GM18858 (cell line): ENCODE results near the gene SOCS3.
"Not testable (repeated sequence)": the region's sequence is repeated elsewhere in the genome, so short reads cannot be mapped to it uniquely, and the experiment has no call there.

Experiments
- ATAC-seq: cut with Tn5 transposase; IDR thresholded peaks from one replicate; pipeline ENCODE4 v1.9.1; 2021; ENCODE audit not compliant: unreplicated experiment

Gene SOCS3

GRCh38 chr17:78332991-78333390 is 26.9 kb downstream of the SOCS3 start:
- no peak for ATAC-seq

GRCh38 chr17:78331355-78331754 is 28.5 kb downstream of the SOCS3 start:
- ATAC-seq = not testable (repeated sequence)

GRCh38 chr17:78330570-78331224 is 29.2 kb downstream of the SOCS3 start:
- ATAC-seq = no peak

- ATAC-seq = no peak
Observed at GRCh38 chr17:78329263-78330059, 30.4 kb downstream of the SOCS3 start.

- no peak for ATAC-seq
Observed at GRCh38 chr17:78327880-78328279, 32.0 kb downstream of the SOCS3 start.

- no peak for ATAC-seq
Observed at GRCh38 chr17:78325076-78325687, 34.7 kb downstream of the SOCS3 start.

GRCh38 chr17:78324391-78325075 is 35.3 kb downstream of the SOCS3 start:
- no peak for ATAC-seq

GRCh38 chr17:78323826-78324390 is 36.0 kb downstream of the SOCS3 start:
- ATAC-seq = no peak

GRCh38 chr17:78322858-78323455 is 36.9 kb downstream of the SOCS3 start:
- no peak for ATAC-seq

- ATAC-seq = no peak
Observed at GRCh38 chr17:78322327-78322857, 37.5 kb downstream of the SOCS3 start.

GRCh38 chr17:78318843-78319242 is 41.0 kb downstream of the SOCS3 start:
- ATAC-seq = no peak

- ATAC-seq = no peak
Observed at GRCh38 chr17:78318407-78318806, 41.5 kb downstream of the SOCS3 start.

- no peak for ATAC-seq
Observed at GRCh38 chr17:78317794-78318400, 42.0 kb downstream of the SOCS3 start.

GRCh38 chr17:78316867-78317789 is 42.7 kb downstream of the SOCS3 start:
- ATAC-seq = no peak

GRCh38 chr17:78316115-78316866 is 43.6 kb downstream of the SOCS3 start:
- ATAC-seq = no peak

- no peak for ATAC-seq
Observed at GRCh38 chr17:78315355-78316114, 44.3 kb downstream of the SOCS3 start.

GRCh38 chr17:78314683-78315354 is 45.1 kb downstream of the SOCS3 start:
- ATAC-seq = no peak
